Endothelial cell of umbilical vein (primary cell): Measurements from ENCODE around the gene KRTAP17-1. TPM values are rescaled to one million over a fixed set of nuclear protein-coding genes. Genes with fewer than 3 reads are reported as not detected.

Source experiments
- BruUV-seq: library from RNA; stranded (reverse); fragments of 400-500 nt; replicated peaks from 2 replicates; lab custom pipeline; 2021; lab: Mats Ljungman, UMichigan
- CTCF ChIA-PET: fragments of 300-600, 350-600 bp; sonication (Branson Sonifier 250); formaldehyde crosslinking; loops from one replicate; lab custom pipeline; 2021; ENCODE audit warnings: antibody characterized with exemption, inconsistent platforms; lab: Charles Lee
- POLR2A ChIA-PET: fragments of 300-600, 350-600 bp; sonication (Branson Sonifier 250); formaldehyde crosslinking; loops from one replicate; lab custom pipeline; 2021; ENCODE audit warnings: antibody characterized with exemption, inconsistent platforms; lab: Charles Lee
- DNase-seq: peaks from one replicate; pipeline ENCODE4 v3.0.0-alpha.2; 2011; ENCODE audit warnings: low read depth, low spot score
- FAIRE-seq: peaks from 2 replicates; lab custom pipeline; 2011; peaks lifted over from hg19 to GRCh38; lab: Jason Lieb, UNC
- H2AFZ ChIP-seq: 2 replicates; pipeline ENCODE4 v1.6.0; 2012; ENCODE audit warnings: low read depth, low read length, control low read depth, inconsistent platforms
- H3K27ac ChIP-seq: 2 replicates; pipeline ENCODE4 v1.5.1; 2011; ENCODE audit warnings: low read depth, mild to moderate bottlenecking, control low read depth, low read length, moderate library complexity; ENCODE audit not compliant: insufficient read depth
- H3K27me3 ChIP-seq, 2 experiments: 2 replicates each; pipeline versions ENCODE4 v1.6.0 to v1.6.1; 2011; ENCODE audit warnings: low read length in 2 of 2, mixed read lengths in 1 of 2; ENCODE audit not compliant: control insufficient read depth in 2 of 2, insufficient read depth in 2 of 2
- H3K36me3 ChIP-seq, 2 experiments: 2 replicates in 1 of 2; 3 replicates in 1 of 2; pipeline ENCODE4 v1.5.1; 2011; ENCODE audit warnings: low read length in 2 of 2, mild to moderate bottlenecking in 1 of 2, moderate library complexity in 1 of 2; ENCODE audit not compliant: control insufficient read depth in 2 of 2, insufficient read depth in 2 of 2; ENCODE audit errors: extremely low read depth in 1 of 2
- H3K4me1 ChIP-seq: 3 replicates; pipeline ENCODE4 v1.5.1; 2011; ENCODE audit warnings: mild to moderate bottlenecking, low read length; ENCODE audit not compliant: control insufficient read depth, insufficient read depth; ENCODE audit errors: extremely low read depth
- H3K4me2 ChIP-seq: 2 replicates; pipeline ENCODE4 v1.6.1; 2011; ENCODE audit warnings: low read length, control low read depth, mixed read lengths; ENCODE audit not compliant: insufficient read depth
- H3K4me3 ChIP-seq, 3 experiments: fragments of 200-600 bp in 1 of 3; sonication (generic), shearing (Covaris generic) in 1 of 3; replicated peaks in 1 of 3; 2 replicates each; pipeline ENCODE4 v1.5.1; 2011 to 2016; ENCODE audit warnings: control low read depth in 3 of 3, low read length in 3 of 3, mild to moderate bottlenecking in 2 of 3, inconsistent platforms in 1 of 3, low read depth in 1 of 3, moderate library complexity in 1 of 3; ENCODE audit not compliant: insufficient read depth in 1 of 3
- H3K79me2 ChIP-seq: 2 replicates; pipeline ENCODE4 v1.6.0; 2012; ENCODE audit warnings: low read length, inconsistent platforms; ENCODE audit not compliant: control insufficient read depth, insufficient read depth
- H3K9ac ChIP-seq: replicated peaks from 2 replicates; pipeline ENCODE3; 2011; ENCODE audit warnings: low read length, control low read depth; ENCODE audit not compliant: insufficient read depth; ENCODE audit errors: extremely low read depth
- H3K9me1 ChIP-seq: replicated peaks from 3 replicates; pipeline ENCODE4 v1.6.0; 2011; ENCODE audit warnings: mild to moderate bottlenecking, low read length; ENCODE audit not compliant: control insufficient read depth, insufficient read depth; ENCODE audit errors: extremely low read depth
- H3K9me3 ChIP-seq: replicated peaks from 2 replicates; pipeline ENCODE4 v1.5.1; 2012; ENCODE audit warnings: low read length, inconsistent platforms; ENCODE audit not compliant: control insufficient read depth, insufficient read depth
- H4K20me1 ChIP-seq: replicated peaks from 2 replicates; pipeline ENCODE3; 2011; ENCODE audit warnings: mild to moderate bottlenecking, low read length; ENCODE audit not compliant: control insufficient read depth, insufficient read depth; ENCODE audit errors: extremely low read depth
- CTCF ChIP-seq, 2 donors: IDR thresholded peaks; 1 replicate in 1 of 2; 2 replicates in 1 of 2; pipeline ENCODE4 v1.5.1; 2011; ENCODE audit warnings: low read length in 2 of 2, mild to moderate bottlenecking in 2 of 2, moderate library complexity in 2 of 2, control low read depth in 1 of 2, inconsistent platforms in 1 of 2, low read depth in 1 of 2; ENCODE audit not compliant: insufficient read depth in 1 of 2; ENCODE audit errors: extremely low read depth in 1 of 2
- EZH2 ChIP-seq: IDR thresholded peaks from 2 replicates; pipeline ENCODE4 v1.6.1; 2012; ENCODE audit warnings: borderline replicate concordance, low read depth, mild to moderate bottlenecking, moderate library complexity, low read length, inconsistent platforms; ENCODE audit not compliant: severe bottlenecking
- GATA2 ChIP-seq: IDR thresholded peaks from 2 replicates; pipeline ENCODE4 v1.7.0; 2011; ENCODE audit warnings: low read depth, mild to moderate bottlenecking, moderate library complexity, mixed read lengths, low read length; ENCODE audit not compliant: insufficient read length, insufficient read depth
- JUN ChIP-seq: IDR thresholded peaks from 2 replicates; pipeline ENCODE4 v1.6.1; 2011; ENCODE audit warnings: borderline replicate concordance, low read depth; ENCODE audit not compliant: insufficient read length, insufficient read depth
- MYC ChIP-seq: IDR thresholded peaks from one replicate; pipeline ENCODE4 v1.6.1; 2011; ENCODE audit warnings: mild to moderate bottlenecking, low read depth, low read length
- POLR2A ChIP-seq: IDR thresholded peaks from 2 replicates; pipeline ENCODE4 v1.6.1; 2012; ENCODE audit warnings: low read depth, mild to moderate bottlenecking, control low read depth, low read length
- POLR2AphosphoS5 ChIP-seq: IDR thresholded peaks from 2 replicates; pipeline ENCODE4 v1.6.1; 2012; ENCODE audit warnings: low read depth, mild to moderate bottlenecking, control low read depth, low read length, moderate library complexity; ENCODE audit not compliant: insufficient read depth
- dilution Hi-C: fragments of 300-500 bp; cut with MboI; formaldehyde crosslinking; loops from one replicate; pipeline ENCODE4 v1.15.0; 2019; ENCODE audit warnings: low sequenced_read_pairs; ENCODE audit not compliant: extremely low pct_ligation_motif_present
- intact Hi-C: fragments of 100-400 bp; cut with micrococcal nuclease; formaldehyde crosslinking; loops from one replicate; pipeline ENCODE4 v1.10.0; 2022
- polyA plus RNA-seq, 4 experiments: library from polyadenylated mRNA; depleted of rRNA in 3 of 4; stranded (reverse) in 3 of 4; unstranded in 1 of 4; fragments of >200 nt; gene quantifications; 2 replicates each; pipeline versions ENCODE4 v1.2.1 to v1.2.3, GENCODE V29; 2011 to 2012; ENCODE audit warnings: missing spikeins in 1 of 4
- total RNA-seq: library from RNA; stranded (reverse); gene quantifications from 2 replicates; pipeline ENCODE4 v1.2.3, GENCODE V29; 2021
- TF ChIP-seq, protein P1 (sequence below): IDR thresholded peaks from 2 replicates; pipeline ENCODE4 v1.6.1; 2011; ENCODE audit not compliant: insufficient read depth, insufficient read length

Gene KRTAP17-1
- total and polyA plus RNA-seq, 2 donors (not counting 3 experiments of a cell fraction or from before 2014, with no cell fraction given) = not detected

GRCh38 chr17:41315814-41316445, 420 bp upstream of the KRTAP17-1 start:
- H3K36me3 ChIP-seq = no peaks in the 10 kb centered on the region
- no peak overlapping the region for H3K9ac ChIP-seq
- H3K4me3 ChIP-seq = no peak overlapping the region
- H2AFZ ChIP-seq = no peak overlapping the region
- no peak for TF ChIP-seq GATA2
- TF ChIP-seq POLR2AphosphoS5 = no peak
- H3K4me2 ChIP-seq = no peak overlapping the region
- dilution Hi-C loops = no loop called here
- no TSS peak for BruUV-seq
- DNase-seq (no peak), FAIRE-seq (no peak)
- no peaks in the 10 kb centered on the region for H3K4me1 ChIP-seq
- H3K27ac ChIP-seq = no peak overlapping the region
- H3K79me2 ChIP-seq = no peaks in the 10 kb centered on the region
- intact Hi-C loops = no loop called here
- CTCF ChIA-PET = interaction anchor here (1.5 kb wide), 1 partner anchor 233 kb away, joined by 4 read pairs; no protein-coding TSS in a partner anchor
- no peaks in the 10 kb centered on the region for H3K9me1 ChIP-seq
- H3K9me3 ChIP-seq = no peaks in the 10 kb centered on the region
- no peaks in the 10 kb centered on the region for H4K20me1 ChIP-seq
- peaks cover 0 to 2% of the 10 kb centered on the region in 2 experiments for H3K27me3 ChIP-seq
- POLR2A ChIA-PET = no interaction called here

- no peak overlapping the region for H3K4me2 ChIP-seq
- no peaks in the 10 kb centered on the region for H4K20me1 ChIP-seq
- no peaks in the 10 kb centered on the region for H3K79me2 ChIP-seq
- intact Hi-C loops = no loop called here
- H3K4me1 ChIP-seq = no peaks in the 10 kb centered on the region
- DNase-seq = no peak
- no peaks in the 10 kb centered on the region for H3K27me3 ChIP-seq
- no peaks in the 10 kb centered on the region for H3K9me1 ChIP-seq
- no peak for FAIRE-seq
- no peak overlapping the region for H2AFZ ChIP-seq
- POLR2A ChIA-PET = no interaction called here
- CTCF ChIA-PET = no interaction called here
- no peak overlapping the region for H3K27ac ChIP-seq
- dilution Hi-C loops = no loop called here
- H3K36me3 ChIP-seq = no peaks in the 10 kb centered on the region
- H3K9me3 ChIP-seq = no peaks in the 10 kb centered on the region
- H3K9ac ChIP-seq = no peak overlapping the region
- TF ChIP-seq POLR2A (no peak), GATA2 (no peak), JUN (no peak), CTCF (IDR thresholded peaks at IDR 0.05; ENCODE audit: extremely low read depth in 1 of 2, insufficient read depth in 1 of 2, low read depth in 1 of 2, low read length in 2 of 2) (no peak), MYC (no peak), EZH2 (no peak)
- TF ChIP-seq, protein P1, sequence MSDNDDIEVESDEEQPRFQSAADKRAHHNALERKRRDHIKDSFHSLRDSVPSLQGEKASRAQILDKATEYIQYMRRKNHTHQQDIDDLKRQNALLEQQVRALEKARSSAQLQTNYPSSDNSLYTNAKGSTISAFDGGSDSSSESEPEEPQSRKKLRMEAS = no peak
- no TSS peak for BruUV-seq
- no peak overlapping the region for H3K4me3 ChIP-seq
Observed at GRCh38 chr17:41311111-41311510, 4.4 kb downstream of the KRTAP17-1 start.
